GM19455 (cell line): ENCODE measurements around the gene NCLN.
A peak's percentile ranks its signal among the peaks of the same experiment; 100 is the strongest.
"Not testable (repeated sequence)": the region's sequence is repeated elsewhere in the genome, so short reads cannot be mapped to it uniquely, and the experiment has no call there.

Experiments used
- ATAC-seq: cut with Tn5 transposase; IDR thresholded peaks from one replicate; pipeline ENCODE4 v1.9.1; 2021; ENCODE audit not compliant: unreplicated experiment

The NCLN gene

DNA sequence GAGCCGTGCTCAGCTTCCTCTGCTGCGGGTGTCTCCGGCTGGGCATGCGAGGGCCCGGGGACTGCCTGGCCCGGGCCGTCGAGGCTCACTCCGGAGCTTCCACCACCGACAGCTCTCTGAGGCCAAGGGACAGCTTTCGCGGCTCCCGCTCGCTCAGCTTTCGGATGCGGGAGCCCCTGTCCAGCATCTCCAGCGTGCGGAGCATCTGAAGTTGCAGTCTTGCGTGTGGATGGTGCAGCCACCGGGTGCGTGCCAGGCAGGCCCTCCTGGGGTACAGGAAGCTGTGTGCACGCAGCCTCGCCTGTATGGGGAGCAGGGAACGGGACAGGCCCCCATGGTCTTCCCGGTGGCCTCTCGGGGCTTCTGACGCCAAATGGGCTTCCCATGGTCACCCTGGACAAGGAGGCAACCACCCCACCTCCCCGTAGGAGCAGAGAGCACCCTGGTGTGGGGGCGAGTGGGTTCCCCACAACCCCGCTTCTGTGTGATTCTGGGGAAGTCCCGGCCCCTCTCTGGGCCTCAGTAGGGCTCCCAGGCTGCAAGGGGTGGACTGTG lies 5.9 kb upstream of the NCLN start:
- ATAC-seq: no peak

DNA sequence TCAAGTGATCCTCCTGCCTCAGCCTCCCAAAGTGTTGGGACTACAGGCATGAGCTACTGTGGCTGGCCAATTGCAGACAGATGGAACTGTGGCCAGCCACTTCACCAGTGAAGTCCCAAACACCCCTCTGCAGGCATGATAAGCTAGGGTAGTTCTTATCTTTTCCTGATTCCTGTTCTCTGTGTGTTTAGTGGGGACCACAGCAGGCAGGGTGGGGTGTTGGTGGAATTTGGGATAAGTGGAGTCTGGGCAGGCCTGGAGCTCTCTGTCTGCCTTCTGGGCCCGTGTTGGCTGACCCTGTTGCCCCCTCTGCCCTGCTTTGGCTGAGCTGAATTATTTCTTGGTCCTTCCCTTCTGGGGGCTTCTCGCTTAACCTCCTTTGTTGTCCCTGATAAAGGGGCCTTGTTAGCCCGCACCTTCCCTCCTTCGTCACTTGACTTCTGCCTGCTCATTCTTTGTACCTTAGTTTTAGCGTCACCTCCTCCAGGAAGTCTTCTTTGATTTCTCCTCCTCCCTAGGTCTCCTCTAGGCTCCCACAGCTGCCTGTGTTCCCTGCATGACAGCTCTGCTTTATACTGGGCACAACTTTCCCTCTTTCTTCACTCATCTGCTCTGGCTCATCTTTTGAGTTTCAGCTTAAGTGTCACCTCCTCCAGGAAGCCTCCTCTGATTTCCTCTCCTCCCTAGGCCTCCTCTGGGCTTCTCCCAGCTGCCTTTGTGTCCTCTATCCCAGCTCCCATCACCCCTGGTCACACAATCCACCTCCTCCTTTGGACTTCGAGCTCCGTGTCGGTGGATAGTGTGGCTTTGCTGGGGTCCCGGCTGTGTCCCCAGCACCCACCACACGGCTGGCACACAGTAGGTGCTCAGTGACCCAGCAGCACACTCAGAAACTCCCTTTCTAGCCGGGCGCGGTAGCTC lies 1.7 kb upstream of the NCLN start:
- ATAC-seq: no peak

DNA sequence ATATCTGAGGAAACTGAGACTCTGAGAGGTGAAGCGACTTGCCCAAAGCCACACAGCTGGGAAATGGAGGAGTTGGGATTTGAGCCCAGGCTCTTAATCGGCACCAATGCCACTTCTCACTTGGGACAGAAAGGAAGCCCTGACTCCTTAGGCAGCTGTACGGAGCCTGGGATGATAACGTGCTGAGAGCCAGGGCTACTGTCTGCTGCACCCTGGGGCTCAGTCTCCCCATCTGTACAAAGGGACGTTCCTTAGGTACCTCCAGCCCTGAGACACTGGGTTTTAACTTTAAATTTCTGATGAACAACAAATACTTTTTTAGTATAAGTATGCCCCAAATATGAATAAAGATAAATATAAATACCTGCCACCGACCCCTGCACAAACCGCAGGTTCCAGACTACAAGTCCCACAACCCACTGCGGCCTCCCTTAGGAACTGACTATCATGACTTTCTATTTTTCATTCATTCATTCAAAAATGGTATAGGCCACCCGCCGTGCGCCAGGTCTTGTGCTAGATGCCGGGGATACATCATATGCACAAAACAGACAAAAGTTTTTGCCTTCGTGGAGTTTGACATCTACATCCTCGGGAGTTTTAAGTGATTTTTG lies 776 bp upstream of the NCLN start:
- ATAC-seq: no peak

DNA sequence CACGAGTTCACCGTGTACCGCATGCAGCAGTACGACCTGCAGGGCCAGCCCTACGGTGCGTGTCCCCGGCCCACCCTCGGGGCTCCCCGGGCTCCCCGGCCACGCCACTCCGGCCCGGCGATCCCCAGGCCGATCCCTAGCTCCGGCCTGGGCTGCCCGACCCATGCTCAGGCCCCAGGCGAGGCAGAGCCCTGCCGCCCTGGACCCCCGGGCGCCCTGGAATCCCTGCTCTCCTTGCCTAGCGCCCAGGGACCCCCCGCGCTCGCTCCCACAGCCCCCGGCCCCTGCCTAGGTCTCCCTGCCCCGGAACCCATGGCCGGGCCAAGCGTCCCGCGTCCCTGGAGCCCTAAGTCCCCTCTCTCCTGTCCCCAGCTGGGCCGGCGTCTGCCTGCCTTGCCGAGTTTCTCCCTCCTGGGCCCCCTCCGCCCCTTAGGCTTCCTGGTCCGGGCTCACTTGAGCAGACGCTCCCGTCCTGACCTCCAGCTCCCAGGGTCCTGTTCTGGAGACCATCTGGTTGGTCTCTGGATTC lies 494 bp downstream of the NCLN start:
- ATAC-seq: peak; percentile 21

DNA sequence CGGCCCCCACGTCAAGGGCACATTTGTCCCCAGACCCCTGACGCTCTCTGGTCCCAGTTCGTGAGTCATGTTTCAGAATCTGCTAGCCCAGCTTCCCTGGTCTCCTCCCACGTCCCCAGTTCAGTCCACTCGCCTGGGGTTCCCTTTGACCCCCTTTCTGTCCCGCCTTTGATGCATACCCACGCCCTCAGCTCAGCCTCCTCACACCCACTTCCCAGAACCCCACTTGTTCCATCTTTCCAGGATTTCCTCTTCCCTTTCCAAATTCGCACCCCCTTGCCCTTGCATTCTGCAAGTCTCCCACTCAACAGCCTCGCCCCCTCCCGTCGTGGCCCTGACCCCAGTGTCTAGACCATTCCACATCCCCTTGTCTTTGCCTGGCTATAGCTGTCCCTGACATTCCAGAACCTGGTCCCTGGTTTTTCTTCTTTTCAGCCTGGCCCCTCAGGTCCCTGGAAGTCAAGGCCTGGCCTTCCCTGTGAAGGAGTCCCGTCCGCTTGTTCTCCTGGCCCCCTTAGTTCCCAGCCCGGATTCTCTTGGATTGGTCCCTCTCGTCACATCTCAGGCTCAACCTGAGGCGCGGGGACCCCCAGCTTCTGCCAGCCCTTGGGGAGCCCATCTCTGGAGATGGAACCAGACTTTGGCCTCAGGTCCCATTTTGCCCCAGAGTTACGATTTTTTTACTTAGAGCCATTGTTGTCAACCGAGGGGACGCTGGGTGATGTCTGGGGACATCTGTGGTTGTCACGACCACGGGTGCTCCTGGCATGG lies 1.3 kb downstream of the NCLN start:
- no peak for ATAC-seq

DNA sequence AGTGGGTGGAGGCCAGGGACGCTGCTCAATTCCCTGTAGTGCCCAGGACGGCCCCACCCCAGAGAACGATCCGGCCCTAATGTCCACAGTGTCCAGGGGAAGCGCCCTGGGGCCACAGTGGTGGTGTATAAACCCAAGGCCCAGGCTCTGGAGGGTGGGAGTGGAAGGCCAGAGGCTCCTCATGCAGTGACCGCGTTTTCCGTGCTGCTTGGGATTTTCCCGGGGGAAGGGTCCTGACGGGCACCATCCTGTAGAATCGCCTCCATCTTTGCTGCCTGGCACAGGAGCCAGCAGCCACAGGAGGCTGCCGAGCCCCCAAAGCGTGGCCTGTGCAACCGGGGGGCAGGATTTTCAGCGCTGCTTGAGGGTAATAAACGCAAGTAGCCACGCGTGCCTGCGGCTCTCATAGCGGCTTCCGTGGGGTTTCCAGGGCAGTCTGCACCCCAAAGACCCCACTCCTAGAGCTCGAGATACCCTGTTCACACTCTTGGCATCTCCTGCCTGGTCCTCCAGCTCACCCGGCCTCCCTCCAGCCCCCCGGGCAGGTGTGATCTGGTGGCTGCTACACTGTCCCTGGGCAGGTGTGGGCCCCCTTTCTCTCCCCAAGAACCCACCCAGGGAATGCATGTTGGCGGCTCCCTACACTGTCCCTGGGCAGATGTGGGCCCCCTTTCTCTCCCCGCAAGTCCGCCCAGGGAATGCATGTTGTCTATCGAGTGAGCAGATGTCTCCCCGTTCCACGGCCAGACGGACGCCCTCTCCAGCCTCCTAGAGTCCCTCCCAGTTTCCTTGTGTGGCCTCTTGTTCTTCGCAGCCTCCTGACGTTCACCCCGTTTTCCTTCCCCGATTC lies 2.2 kb downstream of the NCLN start:
- ATAC-seq: no peak

DNA sequence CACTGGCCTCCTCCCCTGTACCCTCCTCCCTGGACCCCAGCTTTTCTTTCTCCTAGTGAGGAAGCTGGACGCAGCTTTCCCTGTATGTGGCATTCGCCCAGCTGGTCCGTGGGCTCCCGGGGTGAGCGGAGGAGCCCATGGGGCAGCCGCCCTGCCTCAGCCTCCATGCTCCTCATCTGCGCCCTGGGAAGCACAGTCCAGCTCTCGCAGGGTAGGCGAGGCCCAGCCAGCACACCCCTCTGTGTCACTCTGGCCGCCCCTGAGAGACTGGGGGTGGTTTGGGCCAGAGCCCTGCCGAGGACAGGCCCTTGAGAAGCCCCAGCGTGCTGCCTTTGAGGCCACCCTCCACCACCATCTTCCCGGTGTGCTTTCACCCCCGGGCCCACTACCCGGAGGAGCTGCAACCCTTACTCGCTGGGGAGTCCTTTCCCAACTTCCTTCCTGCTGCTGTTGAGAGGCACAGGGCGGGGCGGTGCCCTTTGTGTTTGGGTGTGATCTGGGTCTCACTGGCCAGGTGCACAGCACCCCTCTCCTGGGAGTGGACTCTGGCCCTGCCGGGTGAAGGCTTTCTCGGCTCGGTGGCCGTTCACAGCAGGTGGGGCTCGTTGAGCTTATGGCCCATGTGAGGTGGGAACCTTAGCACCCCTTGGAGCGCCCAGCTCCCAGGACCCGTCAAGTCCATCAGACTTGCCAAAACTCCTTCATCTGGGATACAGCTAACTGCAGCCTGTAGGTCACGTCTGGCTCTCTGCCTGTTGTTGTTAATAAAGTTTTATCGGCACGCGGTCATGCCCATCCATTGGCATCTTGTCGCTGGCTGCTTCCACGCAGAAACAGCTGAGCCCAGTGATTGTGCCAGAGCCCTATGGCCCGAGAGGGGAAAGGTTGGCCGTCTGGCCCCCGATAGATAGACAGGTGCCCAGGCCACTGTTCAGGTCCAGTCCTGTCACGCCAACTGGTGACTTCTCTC lies 3.2 kb downstream of the NCLN start:
- no peak for ATAC-seq

DNA sequence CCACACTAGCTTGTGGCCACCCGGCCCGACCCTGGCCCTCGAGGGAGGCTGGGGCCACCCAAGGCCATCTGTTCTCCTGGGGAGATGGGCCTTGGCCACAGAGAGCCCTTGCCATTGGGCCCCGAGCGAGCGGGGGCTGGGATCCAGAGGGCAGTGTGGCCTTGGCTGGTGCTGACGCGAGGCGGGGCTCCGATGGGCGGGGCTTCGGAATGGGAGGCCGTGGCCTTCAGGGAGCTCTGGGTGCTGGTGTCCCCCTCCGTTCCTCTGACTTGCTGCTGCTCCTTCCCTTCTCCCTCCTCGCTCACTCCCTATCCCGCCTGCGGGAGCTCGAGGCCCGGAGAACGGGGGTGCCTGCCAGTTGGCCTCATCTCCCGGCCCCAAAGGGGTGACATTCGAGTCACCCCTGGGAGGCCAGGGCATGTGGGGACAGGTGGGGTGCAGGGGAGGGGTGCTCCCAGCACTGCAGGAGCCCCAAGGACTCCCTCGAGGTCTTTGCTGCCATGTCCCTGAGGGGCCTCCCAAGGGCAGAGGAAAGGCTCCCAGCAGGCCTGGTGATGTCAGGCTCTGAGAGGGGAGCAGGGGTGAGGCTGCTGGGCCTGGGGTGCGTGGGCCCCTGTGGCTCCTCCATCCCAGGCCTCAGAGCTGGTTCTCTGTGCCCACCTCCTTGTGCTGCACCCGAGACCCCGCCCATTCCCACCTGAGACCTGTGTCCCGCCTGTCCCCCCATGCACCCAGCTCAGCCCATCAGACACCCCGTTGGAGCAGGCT lies 4.2 kb downstream of the NCLN start:
- no peak for ATAC-seq

DNA sequence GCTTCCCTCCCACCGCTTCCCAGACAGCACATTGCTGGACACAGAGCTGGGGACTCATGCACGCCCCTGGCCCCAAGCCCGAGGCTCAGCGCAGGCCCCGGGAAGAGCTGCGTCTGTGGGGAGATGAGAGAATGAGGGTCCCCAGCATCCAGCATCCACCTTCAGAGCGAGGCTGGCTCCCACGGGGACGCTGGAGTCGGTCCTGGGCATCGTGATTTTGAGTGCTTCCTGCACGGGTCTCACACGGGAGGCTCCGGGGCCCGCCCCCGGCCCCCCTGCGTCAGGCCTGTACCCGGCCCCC lies 4.7 kb downstream of the NCLN start:
- no peak for ATAC-seq

DNA sequence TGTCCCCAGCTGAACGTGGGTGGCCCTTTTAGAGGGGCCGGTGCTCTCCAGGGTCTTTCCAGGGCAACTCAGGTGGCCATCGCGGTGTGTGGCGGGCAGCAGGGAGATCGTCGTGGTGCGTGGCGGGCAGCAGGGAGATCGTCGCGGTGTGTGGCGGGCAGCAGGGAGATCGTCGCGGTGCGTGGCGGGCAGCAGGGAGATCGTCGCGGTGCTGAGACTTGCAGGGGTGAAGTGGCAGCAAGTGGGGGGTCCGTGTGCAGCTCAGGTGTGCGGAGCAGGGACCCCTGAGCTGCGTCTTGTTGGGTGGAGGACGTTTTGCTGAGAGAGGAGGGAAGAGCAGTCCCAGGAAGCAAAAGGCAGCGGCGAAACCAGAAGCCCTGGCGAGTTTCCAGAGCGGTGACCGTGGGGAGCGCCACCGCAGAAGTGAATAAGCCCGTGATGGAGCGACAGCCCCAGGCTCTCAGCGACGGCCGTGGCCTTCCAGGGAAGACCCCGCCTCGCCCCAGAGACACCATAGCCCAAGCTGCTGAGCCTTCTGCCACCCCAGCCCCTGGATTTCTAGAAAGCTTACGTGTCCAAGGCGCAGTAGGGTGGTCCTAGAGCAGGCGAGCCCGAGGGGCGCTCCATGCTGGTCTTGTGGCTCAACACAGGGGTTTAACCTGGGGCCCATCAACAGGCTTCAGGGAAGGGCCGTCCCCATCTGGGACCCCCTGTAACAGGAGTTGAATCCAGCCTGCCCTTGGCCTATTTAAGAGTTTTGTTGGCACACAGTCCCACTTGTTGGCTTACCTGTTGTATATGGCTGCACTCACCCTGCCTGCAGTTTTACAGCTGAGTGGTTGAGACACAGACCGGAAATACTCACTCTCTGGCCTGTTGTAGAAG lies 5.4 kb downstream of the NCLN start:
- ATAC-seq: no peak

DNA sequence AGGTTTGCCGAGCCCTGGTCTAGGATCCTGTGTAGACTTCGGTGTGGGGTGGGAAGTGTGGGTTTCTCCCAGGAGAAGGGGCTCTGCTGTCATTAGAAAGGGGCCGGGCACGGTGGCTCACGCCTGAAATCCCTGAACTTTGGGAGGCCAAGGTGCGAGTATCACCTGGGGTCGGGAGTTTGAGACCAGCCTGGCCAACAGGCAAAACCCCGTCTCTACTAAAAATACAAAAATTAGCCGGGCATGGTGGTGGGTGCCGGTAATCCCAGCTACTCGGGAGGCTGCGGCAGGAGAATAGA lies 6.0 kb downstream of the NCLN start:
- not testable (repeated sequence) for ATAC-seq

DNA sequence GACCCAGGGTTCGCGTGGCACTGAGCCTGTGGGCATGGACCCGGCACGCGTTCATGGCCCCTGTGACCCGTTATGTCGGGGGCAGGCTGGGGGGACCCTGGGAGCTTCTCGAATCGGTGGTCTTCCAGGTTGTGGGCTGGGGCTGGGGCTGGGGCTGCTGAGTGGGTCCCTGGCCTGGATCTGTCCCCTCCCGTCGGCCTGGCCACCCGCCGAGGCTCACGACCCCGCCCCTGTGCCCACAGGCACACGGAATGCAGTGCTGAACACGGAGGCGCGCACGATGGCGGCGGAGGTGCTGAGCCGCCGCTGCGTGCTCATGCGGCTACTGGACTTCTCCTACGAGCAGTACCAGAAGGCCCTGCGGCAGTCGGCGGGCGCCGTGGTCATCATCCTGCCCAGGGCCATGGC lies 6.5 kb downstream of the NCLN start:
- ATAC-seq: no peak

DNA sequence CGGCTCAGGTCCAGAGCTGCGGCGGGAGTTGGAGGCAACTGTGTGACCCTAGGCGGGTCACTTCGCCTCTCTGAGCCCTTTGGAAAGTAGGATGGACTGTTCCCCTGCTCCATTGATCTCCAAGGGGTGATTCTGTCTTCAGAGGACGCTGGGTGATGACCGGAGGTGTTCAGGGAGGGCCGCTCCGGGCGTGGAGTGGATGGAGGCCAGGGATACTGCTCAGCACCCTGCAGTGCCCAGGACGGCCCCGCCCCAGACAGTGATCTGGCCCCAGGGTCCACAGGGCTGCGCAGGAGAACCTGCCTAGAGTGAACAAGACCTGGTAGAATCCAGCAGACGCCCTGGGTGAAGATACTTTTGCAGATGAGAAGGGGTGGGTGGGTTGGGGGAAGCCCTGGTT lies 7.0 kb downstream of the NCLN start:
- ATAC-seq: no peak

DNA sequence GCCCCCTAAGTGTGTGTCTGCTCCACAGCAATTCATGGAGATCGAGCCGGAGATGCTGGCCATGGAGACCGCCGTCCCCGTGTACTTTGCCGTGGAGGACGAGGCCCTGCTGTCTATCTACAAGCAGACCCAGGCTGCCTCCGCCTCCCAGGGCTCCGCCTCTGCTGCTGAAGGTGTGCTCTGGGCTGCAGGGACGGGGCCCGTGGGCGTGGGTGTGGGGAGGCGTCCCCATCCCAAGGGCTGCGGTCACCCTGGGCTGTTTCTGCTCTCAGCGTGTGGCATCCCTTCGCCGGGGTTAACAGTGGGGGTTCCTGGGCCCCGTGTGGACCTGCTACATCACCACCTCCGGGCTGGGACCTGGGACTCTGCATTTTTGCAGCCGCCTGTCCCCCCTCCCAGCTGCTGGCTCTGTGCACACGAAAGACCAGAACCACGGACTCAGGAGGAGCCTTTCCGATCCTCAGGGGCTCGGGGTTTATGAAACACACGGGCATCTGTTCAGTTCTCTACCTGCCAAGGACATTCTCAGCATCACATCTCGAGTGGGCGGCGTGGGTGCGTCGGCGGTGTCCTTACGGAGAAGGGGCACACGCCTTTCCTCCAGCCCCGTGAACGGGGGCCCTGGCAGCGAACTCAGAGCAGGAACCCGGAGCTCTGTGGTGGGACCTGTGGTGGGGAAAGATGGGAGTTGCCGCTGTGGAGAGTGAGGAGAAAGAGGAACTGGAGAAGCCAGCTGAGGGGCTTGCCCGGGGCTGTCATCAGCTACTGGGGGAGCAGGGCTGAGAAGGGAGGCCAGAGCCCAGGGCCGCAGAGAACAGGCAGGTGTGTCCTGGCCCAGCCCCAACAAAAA lies 7.8 kb downstream of the NCLN start:
- no peak for ATAC-seq

DNA sequence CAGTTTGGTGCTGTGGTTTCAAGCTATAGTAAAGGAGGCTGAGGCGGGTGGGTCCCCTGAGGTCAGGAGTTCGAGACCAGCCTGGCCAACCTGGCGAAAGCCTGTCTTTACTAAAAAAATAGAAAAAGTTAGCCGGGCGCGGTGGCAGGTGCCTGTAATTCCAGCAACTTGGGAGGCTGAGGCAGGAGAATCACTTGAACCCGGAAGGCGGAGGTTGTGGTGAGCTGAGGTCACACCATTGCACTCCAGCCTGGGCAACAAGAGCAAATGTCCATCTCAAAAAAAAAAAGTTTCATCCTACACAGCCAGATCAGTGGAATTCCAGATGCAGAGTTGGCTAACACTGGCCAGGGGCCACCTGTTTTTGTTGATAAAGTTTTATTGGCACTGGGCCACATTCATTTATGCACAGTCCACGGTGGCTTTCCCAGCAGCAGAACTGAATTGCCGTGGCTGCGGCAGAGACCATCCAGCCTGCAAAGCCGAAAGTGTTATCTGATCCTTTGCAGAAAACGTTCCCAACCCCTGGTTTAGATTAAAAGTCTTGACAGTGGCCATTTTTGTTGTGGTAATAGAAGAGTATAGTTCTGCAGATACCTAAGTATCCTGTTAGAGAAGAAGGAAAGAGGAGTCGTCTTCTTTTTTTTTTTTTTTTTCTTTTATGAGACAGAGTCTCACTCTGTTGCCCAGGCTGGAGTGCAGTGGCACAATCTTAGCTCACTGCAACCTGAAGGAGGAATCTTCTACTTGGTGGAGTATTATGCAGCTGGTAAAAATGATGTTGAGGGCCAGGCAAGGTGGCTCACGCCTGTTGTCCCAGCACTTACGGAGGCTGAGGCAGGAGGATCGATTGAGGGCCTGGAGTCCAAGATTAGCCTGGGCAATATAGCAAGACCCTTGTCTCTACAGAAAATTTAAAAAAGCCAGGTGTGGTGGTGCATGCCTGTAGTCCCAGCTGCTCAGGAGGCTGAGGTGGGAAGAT lies 8.7 kb downstream of the NCLN start:
- ATAC-seq: no peak
